SU-DHL-6 (cell line): Measurements from ENCODE around the gene CEP164.

ENCODE experiments used
- EZH2phosphoT487 ChIP-seq: fragments of 200-600 bp; sonication (generic), shearing (Covaris generic); conservative IDR thresholded peaks from 2 replicates; pipeline ENCODE4 v1.6.1; 2018; ENCODE audit warnings: mild to moderate bottlenecking, antibody characterized with exemption, low read length, moderate library complexity, mixed read lengths
- TF ChIP-seq, protein P1 (sequence below): fragments of 200-600 bp; sonication (generic); IDR thresholded peaks from one replicate; pipeline ENCODE4 v1.5.1; 2017; ENCODE audit warnings: antibody characterized with exemption, mild to moderate bottlenecking, low read length, moderate library complexity; ENCODE audit not compliant: insufficient read depth, poor library complexity, severe bottlenecking

DNA sequence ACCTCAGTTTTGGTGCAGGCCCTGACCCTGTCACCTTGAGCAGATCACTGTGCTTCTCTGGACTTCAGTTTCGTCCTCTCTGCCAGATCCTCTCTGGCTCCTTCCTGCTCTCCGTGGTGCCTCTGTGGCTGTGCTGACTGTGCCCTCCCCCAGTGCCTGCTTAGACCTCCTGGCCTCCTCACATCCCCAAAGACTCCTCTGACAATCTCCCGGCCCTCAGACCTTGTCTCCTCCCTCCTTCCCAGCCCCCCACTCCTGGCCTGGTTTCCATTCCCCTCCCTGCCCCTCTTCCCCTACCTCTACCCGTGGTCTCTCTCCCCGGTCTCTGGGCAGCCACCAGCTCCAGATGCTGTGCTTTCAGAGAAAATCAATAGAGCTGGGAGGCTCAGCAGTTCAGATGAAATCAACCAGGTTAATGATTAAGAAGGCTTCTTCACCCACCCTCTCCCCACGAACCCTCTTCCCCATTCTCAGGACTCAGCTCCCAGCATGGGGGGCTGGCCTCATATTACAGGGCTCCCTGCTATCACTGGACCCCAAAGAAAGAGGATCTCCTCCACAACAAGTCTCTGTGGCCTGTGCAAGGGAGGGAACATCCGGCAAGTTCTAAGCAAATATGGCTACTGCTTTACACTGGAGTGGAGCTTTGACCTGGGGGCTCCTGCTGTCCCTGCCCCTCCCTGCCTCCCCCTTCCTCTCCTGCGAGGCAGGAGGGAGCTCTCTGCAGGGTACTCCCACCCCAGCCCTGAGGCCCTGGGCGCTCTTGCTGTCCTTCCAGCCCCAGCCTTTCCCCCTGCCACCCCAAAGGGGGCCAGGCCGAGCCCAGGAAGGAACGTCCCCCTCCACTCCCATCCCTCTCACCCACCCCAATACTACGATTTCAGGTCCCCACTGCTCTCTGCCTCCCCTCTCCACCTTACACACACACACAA is 28.0 kb upstream of the CEP164 start:
- TF ChIP-seq, protein P1, sequence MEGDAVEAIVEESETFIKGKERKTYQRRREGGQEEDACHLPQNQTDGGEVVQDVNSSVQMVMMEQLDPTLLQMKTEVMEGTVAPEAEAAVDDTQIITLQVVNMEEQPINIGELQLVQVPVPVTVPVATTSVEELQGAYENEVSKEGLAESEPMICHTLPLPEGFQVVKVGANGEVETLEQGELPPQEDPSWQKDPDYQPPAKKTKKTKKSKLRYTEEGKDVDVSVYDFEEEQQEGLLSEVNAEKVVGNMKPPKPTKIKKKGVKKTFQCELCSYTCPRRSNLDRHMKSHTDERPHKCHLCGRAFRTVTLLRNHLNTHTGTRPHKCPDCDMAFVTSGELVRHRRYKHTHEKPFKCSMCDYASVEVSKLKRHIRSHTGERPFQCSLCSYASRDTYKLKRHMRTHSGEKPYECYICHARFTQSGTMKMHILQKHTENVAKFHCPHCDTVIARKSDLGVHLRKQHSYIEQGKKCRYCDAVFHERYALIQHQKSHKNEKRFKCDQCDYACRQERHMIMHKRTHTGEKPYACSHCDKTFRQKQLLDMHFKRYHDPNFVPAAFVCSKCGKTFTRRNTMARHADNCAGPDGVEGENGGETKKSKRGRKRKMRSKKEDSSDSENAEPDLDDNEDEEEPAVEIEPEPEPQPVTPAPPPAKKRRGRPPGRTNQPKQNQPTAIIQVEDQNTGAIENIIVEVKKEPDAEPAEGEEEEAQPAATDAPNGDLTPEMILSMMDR: no peak
- TF ChIP-seq EZH2phosphoT487: no peak
